Measurements from ENCODE around the gene SOX4.
A peak's percentile ranks its signal among the peaks of the same experiment; 100 is the strongest.
"Not testable (repeated sequence)": the region's sequence is repeated elsewhere in the genome, so short reads cannot be mapped to it uniquely, and the experiment has no call there.

The SOX4 gene

DNA sequence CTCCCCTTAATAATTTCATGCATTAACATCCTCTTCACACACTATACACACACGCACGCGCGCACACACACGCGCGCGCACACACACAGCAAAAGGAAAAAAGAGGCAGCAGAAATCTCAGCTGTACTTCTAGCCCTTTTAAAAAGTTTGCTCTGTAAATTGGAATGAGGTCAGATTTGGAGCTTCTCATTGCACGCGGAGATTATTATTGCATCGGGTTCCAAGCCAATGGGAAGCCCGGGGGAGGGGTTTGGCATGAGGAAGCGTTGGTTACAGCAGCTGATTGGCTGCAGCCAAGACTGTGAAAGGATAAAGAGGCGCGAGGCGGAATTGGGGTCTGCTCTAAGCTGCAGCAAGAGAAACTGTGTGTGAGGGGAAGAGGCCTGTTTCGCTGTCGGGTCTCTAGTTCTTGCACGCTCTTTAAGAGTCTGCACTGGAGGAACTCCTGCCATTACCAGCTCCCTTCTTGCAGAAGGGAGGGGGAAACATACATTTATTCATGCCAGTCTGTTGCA is at the start of gene SOX4:
Gene SOX4 (plus strand): TSS at position 340 of the 515 bp plus-strand sequence. CDS start 784 bp downstream, outside the sequence.
- TF ChIP-seq CTCF (IDR thresholded peaks at IDR 0.05; ENCODE audit: control extremely low read depth, extremely low read depth, low read depth, missing control alignments): no peak
- DNase-seq (ENCODE audit: extremely low spot score): peak; percentile 85
- ChIA-PET POLR2A (interaction anchor here (0.5 to 1.2 kb wide), 7 partner anchors 9 to 1043 kb away, joined by 3 to 4 read pairs (median 3); no protein-coding TSS in a partner anchor), CTCF (interaction anchor here (1.2 to 8.6 kb wide), 4 partner anchors 17 to 1033 kb away, joined by 3 to 119 read pairs (median 4); no protein-coding TSS in a partner anchor)

DNA sequence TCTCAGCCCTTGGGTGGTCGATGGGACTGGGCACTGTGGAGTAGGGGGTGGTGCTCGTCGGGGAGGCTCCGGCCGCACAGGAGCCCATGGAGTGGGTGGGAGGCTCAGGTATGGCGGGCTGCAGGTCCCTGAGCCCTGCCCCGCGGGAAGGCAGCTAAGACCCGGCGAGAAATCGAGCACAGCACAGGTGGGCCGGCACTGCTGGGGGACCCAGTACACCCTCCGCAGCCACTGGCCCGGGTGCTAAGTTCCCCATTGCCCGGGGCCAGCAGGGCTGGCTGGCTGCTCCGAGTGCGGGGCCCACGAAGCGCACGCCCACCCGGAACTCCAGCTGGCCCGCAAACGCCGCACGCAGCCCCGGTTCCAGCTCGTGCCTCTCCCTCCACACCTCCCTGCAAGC is 41.3 kb upstream of the SOX4 start:
- CTCF ChIA-PET; POLR2A ChIA-PET; DNase-seq (ENCODE audit: extremely low spot score): not testable (repeated sequence)

GRCh38 chr6:21554286-21554685 is 39.3 kb upstream of the SOX4 start:
- no peak for TF ChIP-seq CTCF (IDR thresholded peaks at IDR 0.05; ENCODE audit: control extremely low read depth, extremely low read depth, low read depth, missing control alignments)
- DNase-seq (ENCODE audit: extremely low spot score): no peak
- CTCF ChIA-PET: interaction anchor here (1.0 kb wide), 1 partner anchor 8 kb away, joined by 3 read pairs; no protein-coding TSS in a partner anchor
- POLR2A ChIA-PET: interaction anchor here (0.7 kb wide), 1 partner anchor 39 kb away, joined by 3 read pairs; the partner anchor contains the start of gene SOX4

DNA sequence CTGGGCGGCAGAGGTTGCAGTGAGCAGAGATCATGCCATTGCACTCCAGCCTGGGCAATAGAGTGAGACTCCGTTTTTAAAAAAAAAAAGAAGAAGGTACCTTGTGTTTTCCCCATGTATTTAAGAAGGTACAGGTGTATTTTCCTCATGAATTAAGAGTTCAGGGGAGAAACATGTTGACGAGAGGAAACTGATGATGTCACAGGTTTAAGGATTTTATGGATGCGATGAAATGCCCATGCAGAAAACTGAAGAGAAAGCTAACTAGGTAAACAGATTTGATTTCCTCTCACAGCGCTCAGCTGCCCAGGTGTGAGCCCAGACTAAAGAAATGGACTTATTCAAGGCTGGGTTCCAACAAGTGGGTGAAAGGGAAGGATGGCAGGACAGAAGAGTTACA is 38.4 kb upstream of the SOX4 start:
- ChIA-PET CTCF (no interaction called here), POLR2A (interaction anchor here (0.7 kb wide), 1 partner anchor 38 kb away, joined by 3 read pairs; the partner anchor contains the start of gene SOX4)
- no peak for TF ChIP-seq CTCF (IDR thresholded peaks at IDR 0.05; ENCODE audit: control extremely low read depth, extremely low read depth, low read depth, missing control alignments)
- DNase-seq (ENCODE audit: extremely low spot score): no peak

DNA sequence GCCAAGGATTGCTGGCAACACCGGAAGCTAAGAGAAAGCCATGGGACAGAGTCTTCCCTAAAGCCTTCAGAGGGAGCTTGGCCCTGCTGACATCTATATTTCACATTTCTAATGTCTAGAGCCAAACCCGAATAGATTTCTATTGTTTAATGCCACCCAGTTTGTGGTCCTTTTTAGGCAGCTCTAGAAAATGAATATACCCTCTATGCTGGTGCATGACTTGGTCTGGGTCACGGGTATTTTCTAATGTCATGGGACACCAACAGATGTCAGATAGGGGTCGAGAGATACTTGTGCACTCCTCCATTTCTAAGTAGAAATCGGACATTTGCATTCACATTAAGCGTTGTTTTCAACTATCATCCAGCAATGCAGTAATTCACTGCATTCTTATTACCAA is 37.0 kb upstream of the SOX4 start:
- ChIA-PET CTCF (no interaction called here), POLR2A (no interaction called here)
- DNase-seq (ENCODE audit: extremely low spot score): no peak
- no peak for TF ChIP-seq CTCF (IDR thresholded peaks at IDR 0.05; ENCODE audit: control extremely low read depth, extremely low read depth, low read depth, missing control alignments)

- DNase-seq (ENCODE audit: extremely low spot score): no peak
- CTCF ChIA-PET: no interaction called here
- no peak for TF ChIP-seq CTCF (IDR thresholded peaks at IDR 0.05; ENCODE audit: control extremely low read depth, extremely low read depth, low read depth, missing control alignments)
- POLR2A ChIA-PET: no interaction called here
Observed at GRCh38 chr6:21556968-21557721, 36.4 kb upstream of the SOX4 start.

DNA sequence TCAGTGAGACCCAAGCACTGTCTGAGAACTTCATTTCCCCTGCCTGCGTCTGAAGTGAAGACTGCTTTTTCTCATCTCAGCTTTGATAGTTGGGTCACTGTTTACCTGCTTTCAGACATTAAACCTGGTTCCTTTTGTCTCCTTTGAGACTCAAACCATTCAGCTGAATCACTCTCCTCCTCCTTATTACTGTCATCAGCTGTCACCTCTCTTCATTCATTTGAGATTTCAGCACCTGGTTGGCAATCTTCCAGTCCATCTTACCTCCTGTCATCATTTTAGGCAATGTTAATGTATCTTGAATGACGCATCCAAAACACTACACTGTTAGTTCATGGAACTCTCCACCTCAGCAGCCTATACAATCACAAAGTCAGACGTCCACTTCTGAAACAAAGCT is 34.3 kb upstream of the SOX4 start:
- TF ChIP-seq CTCF (IDR thresholded peaks at IDR 0.05; ENCODE audit: control extremely low read depth, extremely low read depth, low read depth, missing control alignments): no peak
- ChIA-PET CTCF (interaction anchor here (1.1 kb wide), 1 partner anchor 37 kb away, joined by 3 read pairs; no protein-coding TSS in a partner anchor), POLR2A (no interaction called here)
- DNase-seq (ENCODE audit: extremely low spot score): no peak

Data from GM10248 (cell line).